HG02943 (cell line): ENCODE data around the gene ANKS4B.
"Not testable (repeated sequence)": the region's sequence is repeated elsewhere in the genome, so short reads cannot be mapped to it uniquely, and the experiment has no call there.

Source experiments
- ATAC-seq: cut with Tn5 transposase; IDR thresholded peaks from one replicate; pipeline ENCODE4 v1.9.1; 2021; ENCODE audit warnings: mild to moderate bottlenecking, low read depth, moderate library complexity; ENCODE audit not compliant: unreplicated experiment

Gene ANKS4B

DNA sequence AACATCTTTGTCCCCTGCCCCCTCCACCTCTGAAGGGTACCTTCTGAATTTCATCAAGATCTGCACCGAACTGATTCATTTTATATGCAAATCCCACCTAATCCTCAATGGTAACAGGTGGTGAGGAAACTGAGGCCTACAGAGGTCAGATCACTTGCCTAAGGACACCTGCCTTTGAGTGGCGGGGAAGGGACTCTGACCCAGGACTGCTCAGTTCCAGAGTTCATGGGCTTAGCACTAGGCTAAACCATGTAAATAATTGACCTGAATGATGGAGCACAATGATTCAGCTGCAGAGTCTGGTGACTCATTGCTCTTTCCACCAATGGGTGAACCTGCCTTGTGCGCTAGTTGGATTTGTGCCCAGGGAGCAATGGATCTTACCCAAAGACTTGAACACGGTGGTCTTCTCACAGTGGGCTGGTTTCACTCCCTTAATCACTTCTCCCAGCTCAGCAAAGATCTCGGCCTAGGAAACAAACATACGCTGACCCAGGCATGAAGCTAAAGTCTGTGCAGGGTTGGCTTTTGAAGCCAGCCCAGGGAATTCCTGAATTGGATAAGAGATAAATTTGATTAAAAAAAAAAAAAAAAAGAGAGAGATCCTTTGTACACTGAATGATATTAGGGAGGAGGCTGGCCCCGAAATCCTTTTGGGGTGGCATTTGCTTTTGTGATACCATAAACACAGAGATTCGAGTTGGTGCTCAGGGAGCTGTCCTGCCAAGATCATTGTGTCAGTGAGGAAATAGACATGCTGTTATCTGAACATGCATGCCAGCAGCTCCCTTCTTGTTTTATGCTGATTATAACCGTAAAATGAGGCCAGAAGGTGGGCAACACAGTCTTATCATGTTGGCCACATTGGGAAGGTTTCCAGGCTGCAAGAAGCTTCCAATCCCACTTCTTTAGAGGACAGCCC lies 27.6 kb downstream of the ANKS4B start:
- ATAC-seq = no peak

DNA sequence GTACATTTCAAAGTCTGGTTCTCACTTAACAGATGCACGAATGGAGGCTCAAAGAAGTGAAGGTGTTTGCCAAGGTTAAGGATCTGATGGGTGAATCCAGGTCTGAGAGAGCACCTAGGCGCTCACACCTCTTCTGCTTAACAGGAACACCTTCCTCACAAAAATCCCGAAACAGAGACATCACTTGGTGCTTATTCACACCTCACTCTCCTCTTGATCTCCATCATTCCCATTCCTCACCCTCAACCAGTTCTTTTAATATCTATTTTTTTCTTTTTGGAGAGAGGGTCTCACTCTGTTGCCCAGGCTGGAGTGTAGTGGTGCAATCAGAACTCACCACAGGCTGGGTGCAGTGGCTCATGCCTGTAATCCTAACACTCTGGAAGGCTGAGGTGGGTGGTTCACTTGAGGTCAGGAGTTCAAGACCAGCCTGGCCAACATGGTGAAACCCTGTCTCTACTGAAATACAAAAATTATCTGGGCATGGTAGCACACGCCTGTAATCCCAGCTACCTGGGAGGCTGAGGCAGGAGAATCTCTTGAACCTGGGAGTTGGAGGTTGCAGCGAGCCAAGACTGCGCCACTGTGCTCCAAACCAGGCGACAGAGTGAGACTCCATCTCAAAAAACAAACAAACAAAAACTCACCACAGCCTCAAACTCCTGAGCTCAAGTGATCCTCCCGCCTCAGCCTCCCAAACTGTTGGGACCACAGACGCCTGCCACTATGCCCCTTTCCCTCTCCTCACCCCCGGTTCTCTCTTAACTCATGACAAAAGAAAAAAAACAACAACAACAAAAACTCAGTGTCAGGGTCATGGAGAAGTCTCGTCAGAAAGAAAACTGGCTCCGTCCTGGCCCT lies 29.5 kb downstream of the ANKS4B start:
- no peak for ATAC-seq

DNA sequence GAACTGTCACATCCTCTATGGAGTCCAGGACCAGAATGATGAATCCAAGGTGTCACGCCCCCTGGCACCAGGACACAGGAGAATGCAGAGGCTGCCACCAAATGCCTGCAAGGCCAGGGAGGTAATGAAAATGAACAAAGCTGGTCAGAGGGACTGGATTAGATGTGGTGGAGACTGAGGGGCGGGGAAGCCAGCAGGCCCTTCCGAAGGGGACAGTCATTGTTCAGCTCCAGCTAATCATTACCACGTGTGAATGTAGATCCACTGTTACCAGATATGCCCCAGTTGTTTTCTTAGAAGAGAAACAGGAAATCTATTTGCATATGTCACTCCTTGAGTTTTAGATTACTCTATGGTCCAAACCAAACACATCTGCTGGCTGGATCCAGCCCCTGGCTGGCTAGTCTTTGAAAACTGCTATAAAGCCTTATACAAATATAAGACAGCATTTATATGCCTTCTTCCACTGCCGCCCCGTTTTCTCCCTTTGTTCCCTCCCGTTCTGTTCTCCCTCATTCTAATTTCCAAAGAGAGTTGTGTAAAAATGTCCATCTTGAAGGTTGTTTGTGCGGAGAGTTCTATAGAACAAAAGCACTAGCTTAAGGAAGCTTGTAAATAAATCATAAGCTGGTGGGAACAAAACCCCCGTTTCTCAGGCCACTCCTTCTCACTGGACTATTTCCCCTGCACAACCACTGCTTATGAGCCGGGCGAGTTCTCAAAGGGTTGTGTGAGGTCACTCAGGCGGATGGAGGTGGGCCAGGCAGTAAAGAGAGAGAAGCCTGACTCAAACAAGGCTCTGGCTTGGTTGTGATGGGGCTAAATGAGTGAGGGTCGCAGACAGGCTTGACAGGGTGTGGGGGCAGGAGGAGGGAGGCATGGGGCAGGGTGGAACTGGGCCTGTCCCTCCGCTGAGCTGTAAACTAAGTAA lies 30.4 kb downstream of the ANKS4B start:
- peak; percentile 76 for ATAC-seq

DNA sequence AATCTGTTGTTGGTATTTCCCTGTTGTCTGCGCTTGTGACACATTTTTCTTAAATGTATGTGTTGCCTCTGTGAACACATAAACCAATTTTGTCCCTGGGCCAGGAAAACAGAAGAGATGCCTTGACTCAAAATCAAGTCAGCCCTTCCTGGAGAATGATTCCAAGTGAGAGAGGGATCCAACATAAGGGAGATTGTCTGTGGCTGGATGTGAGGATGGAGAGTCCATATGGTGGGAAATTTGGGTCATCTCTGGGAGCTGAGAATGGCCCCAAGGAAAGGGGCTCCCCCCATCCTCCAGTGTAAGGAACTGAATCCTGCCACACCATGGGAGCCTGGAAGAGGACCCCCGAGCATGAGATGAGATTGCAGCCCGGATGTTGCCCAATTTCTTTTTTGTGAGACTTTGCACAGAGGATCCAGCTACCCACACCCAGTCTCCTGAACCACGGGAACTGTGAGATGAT lies 31.1 kb downstream of the ANKS4B start:
- ATAC-seq = no peak

DNA sequence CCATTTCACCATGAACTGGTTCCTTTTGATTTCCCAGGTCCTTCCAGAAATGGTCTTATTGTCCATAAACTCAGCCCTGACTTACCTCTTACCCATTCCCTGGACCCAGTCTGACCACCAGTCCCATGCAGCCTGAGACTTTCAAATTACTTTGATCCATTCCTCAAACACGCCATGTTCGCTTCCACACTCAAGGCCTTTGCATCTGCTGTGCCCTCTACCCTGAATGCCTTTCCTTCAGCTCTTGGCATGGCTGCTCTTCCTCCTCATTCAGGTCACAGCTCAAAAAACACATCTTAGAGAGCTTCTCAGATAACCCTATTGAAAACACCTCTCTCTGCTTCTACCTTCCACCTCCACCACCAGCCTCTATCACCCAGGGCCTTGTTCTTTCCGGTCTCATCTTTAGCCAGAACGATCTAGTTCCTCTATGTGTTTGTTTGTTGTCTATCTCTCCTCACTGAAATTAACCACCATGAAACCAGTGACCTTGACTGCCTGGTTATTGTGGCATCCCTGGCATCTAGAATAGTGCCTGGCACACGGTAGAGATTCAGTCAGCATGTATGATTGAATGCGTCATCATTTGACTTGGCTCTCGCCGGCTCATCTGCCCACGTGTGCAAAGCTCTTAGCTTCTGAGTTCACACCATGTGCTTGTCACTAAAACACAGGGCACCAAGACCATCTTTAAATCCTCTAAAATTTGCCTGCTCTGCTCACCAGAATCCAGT lies 31.8 kb downstream of the ANKS4B start:
- no peak for ATAC-seq

DNA sequence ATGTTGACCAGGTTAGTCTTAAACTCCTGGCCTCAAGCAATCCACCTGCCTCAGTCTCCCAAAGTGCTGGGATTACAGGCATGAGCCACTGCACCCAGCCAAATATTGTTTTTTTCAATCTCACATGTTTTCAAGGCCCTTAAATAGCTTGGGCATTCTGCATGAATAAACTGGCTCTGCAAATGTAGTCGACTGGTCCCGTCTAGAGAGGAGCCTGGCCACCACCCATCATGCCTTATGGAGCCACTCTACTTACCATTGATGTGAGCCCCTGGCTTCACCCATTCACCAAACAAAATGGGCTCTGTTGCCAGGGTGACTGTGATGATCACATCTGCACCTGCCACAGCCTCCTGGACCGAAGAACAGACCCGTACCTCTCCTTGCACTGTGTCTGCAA lies 33.8 kb downstream of the ANKS4B start:
- no peak for ATAC-seq

DNA sequence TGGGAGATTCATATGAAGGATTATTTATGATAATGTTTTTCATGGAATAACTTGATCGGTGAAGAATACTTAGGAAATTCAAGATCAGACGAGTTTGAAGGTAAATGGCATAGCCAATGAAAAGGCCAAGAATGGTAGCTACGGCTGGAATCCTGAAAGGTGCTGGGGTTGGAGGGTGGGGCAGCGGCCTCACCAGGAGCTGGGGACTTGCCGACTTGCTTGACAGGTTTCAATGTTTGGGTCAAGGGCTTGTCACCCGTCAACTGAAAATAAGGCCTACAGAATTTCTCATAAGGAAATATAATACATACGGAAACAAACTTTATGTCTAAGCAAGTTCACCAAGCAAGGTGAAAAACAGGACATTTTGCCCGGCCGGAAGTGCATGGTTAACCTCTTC lies 34.7 kb downstream of the ANKS4B start:
- ATAC-seq = no peak

DNA sequence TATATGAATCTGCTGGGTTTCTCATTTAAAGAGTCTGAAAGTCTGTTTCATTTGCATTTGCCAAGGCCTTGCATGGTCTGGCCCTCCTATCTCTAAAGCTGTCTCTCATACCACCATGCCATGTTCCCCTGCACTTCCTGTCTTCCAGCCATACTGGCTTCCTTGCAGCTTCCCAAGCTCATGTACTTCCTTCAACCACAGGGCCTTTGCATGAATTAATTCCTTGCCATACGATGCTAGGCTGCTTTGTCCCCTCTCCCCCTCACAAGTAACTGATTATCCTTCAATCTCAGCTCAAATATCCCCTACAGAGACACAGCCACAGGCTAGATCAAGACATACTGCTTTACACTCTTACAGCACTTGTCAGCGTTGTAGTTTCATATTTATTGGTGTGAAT lies 38.8 kb downstream of the ANKS4B start:
- ATAC-seq = no peak

DNA sequence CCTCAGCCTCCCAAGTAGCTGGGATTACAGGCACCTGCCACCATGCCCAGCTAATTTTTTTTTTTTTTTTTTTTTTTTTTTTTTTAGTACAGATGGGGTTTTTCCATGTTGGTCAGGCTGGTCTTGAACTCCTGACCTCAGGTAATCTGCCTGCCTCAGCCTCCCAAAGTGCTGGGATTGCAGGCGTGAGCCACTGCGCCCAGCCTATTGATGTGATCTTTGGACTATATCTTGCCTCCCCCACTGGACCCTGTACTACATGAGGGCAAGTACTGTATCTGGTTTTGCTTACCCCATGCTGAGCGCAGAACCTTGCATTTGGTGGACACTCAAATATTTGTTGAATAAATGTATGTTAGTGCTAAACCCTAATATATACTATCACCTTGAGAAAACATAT lies 39.3 kb downstream of the ANKS4B start:
- ATAC-seq = not testable (repeated sequence)

DNA sequence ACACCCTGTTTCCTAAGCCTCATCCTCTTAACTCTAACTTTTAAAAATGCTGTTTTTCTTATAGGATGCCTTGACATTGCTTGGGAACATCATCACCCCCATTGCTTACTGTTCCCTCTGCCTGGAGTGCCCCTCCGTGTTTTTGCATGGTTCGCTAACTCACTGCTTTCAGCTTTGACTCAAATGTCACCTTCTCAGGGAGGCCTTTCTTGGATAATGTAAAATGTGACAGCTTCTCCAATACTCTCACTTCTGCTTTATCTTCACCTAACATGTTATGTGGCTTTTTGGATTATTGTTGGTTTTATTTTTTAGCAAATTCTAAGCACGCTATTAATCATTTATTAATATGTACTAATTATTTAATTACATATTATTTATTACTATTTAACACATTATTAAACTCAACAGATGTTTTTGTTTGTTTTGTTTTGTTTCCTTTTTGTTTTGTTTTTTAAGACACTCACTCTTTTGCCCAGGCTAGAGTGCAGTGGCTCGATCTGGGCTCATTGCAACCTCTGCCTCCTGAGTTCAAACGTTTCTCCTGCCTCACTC lies 40.8 kb downstream of the ANKS4B start:
- ATAC-seq = no peak

DNA sequence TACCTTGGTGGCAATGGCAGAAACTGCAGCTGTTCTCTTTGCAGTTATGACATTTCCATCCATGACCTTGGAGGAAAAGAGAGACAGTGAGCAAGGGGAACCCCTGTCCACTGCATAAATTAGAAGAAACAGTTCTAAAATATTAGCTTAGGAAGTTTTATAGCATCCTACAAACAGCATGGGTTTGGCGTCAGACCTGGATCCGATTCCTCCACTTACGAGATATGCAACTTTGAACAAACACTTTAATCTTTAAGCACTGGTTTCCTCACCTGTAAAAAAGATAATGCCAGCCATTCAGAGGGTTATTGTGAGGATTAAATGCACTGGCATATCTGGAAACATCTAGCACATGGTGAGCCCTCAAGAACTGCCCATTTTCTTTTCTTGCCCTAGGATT lies 42.0 kb downstream of the ANKS4B start:
- ATAC-seq = no peak

DNA sequence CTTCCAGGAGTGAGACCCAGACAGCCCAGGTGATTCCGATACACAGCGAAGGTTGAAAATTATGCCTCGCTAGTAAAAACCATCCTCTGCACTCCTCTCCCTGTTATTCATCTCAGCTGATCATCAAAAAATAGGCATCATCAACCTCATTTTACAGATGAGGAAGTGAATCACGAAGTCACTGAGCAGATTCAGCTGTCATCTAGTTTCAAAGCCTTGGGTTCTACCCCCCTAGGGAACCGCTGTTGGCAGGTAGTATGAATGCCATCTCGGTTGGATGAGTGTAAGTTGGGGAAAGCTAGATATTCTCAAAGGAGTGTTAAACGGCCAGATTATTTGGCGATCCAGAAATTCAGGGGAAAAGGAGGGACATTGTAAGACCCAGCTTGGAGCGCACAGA lies 42.6 kb downstream of the ANKS4B start:
- ATAC-seq = no peak

DNA sequence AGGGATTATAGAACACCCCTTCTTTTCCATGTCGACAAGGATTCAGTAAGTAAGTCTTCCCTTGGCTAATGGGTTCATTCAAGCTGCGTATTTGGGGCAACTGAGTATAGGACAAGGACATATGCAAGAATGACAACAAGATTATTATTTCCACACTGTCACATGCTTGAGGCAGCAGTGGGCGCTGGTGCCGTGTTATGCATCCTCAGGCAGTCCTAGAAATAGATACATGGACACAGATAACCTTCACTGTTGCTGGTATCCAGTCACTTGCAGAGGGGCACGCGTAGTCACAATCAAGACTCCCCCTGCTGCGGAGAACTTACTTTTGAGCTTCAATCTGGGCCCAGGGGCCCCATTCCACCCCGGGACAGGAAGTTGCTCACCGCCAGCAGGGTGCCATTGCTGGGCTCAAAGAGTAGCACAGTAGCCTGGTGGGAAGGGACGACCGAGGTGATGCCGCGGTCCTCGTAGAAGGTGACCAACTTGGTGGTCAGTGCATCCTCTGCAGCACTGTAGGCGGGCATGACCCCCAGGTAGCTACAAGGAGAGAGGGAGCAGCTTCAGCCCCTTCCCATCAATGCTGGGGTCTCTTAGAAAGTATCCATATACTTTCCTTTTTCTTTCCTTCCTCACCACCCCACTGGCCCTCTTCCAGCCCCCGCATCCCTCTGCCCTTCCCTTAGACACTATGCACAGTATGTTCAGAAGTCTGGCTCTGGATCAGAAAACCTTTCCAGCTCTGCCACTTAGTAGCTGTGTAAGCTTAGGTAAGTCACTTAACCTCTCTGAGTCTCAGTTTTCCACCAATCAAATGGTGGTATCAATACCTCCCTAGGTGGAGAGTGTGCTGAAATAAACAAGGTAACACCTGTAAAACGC lies 43.8 kb downstream of the ANKS4B start:
- no peak for ATAC-seq

DNA sequence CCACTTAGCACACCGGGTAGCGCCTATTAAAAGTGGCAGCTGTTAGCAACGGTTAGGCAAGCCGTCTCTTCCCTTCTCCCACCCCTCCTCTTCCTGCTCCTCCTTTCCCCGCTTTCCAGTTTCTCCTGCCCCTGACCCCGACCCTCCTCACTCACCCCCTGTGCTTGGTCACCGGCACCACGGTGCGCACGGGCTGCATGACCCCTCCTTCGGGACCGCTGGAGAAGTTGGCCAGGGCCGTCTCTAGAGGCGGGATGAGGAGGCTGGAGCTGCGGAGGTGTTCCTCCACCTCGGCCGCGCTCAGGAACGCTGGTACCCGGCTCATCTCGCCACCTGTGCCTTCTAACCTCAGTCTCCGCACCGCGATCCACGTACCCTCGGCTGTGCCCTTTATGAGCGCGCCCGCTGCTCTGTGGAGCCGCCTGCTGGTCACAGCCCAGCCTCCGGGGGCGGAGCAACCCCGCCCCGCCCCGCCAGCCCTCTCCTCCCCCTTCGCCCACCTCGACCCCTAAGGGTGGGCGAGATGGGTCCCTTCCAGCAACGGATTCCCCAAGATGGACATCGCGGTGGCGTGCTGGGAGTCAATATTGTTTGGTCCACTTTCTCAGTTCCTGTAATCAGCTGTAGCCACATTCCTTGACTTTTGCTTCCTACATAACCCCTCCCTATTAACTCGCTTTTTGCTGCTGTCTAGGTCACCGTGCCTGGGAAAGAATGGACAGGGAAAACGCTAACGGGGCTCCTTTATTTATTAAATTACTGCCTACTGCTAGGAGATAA lies 44.6 kb downstream of the ANKS4B start, which contains the start of gene CRYM:
CRYM (minus strand) TSS at position 364 of the 780 bp plus-strand sequence; CDS start at position 325, 39 bp downstream.
- ATAC-seq = no peak

DNA sequence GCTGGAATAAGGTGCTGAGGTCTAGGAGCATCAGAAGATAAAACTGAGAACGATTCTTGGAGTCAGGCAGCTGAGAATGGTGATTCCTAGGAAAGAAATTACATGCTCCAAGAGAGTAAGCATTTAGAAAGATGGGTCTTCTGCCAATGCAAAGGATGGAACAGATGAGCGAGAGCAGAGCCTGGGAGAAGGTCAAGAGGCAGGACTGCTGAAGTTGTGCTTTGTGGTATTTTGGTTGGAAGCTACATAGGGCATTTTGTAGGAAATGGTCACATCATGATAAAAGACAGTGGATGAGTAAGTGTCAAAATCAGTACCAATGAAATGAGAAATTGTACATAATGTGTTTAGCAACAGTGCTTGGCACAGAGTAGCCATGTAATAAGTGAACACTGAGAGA lies 46.0 kb downstream of the ANKS4B start:
- no peak for ATAC-seq

DNA sequence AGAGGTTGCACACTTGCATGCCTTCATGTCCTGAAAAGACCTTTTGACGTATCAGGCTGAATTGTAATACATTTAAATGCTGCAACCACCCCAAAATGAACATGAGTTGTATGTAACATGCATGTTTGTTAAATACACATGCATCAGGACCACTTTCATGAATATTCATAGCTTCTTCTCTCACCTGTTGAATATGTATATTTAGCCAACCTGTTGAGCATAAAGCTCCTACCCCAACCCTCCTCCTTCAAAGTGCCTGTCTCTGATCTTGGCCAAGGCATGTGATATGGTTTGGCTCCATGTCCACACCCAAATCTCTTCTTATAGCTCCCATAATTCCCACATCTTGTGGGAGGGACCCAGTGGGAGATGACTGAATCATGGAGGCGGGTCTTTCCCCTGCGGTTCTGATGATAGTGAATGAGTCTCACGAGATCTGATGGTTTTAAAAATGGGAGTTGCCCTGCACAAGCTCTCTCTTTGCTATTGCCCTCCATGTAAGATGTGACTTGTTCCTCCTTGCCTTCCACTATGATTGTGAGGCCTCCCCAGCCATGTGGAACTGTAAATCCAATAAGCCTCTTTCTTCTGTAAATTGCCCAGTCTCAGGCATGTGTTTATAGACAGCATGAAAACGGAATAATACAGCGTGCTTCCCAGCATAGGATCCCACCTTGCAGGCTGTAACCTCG lies 48.3 kb downstream of the ANKS4B start:
- ATAC-seq = no peak
